AG04450 (cell line): ENCODE data around the gene FAM81A. TPM values are rescaled to one million over a fixed set of nuclear protein-coding genes. Genes with fewer than 3 reads are reported as not detected.

Source experiments
- CTCF ChIA-PET: fragments of 300-600, 350-600 bp; formaldehyde crosslinking; extraction: SDS; loops from one replicate; lab custom pipeline; 2022; ENCODE audit warnings: antibody characterized with exemption, inconsistent platforms; lab: Charles Lee
- POLR2A ChIA-PET: fragments of 350-600 bp; formaldehyde crosslinking; extraction: SDS; loops from one replicate; lab custom pipeline; 2021; ENCODE audit warnings: antibody characterized with exemption, inconsistent platforms; lab: Yijun Ruan, JAX
- DNase-seq: peaks from one replicate; pipeline ENCODE4 v3.0.0-alpha.2; 2011; ENCODE audit warnings: low read depth, low spot score
- H3K27ac ChIP-seq: one replicate; pipeline ENCODE4 v1.5.1; 2012; ENCODE audit warnings: low read depth, low read length, control low read depth
- H3K27me3 ChIP-seq: one replicate; pipeline ENCODE4 v1.6.0; 2012; ENCODE audit warnings: low read length; ENCODE audit not compliant: control insufficient read depth, insufficient read depth
- H3K4me3 ChIP-seq: 2 replicates; pipeline ENCODE4 v1.5.1; 2011; ENCODE audit warnings: mild to moderate bottlenecking, low read depth, low read length, control low read depth
- H3K9me3 ChIP-seq: 2 replicates; pipeline ENCODE4 v1.5.1; 2012; ENCODE audit warnings: low read length; ENCODE audit not compliant: control insufficient read depth, insufficient read depth
- polyA plus RNA-seq: library from polyadenylated mRNA; depleted of rRNA; stranded (reverse); fragments of >200 nt; gene quantifications from 2 replicates; pipeline ENCODE4 v1.2.3, GENCODE V29; 2011
- TF ChIP-seq, protein P1 (sequence below): IDR thresholded peaks from 2 replicates; pipeline ENCODE4 v1.5.1; 2011; ENCODE audit warnings: low read depth, low read length, control low read depth, inconsistent platforms

The FAM81A gene
- polyA plus RNA-seq, 1 experiment, result not detected

DNA sequence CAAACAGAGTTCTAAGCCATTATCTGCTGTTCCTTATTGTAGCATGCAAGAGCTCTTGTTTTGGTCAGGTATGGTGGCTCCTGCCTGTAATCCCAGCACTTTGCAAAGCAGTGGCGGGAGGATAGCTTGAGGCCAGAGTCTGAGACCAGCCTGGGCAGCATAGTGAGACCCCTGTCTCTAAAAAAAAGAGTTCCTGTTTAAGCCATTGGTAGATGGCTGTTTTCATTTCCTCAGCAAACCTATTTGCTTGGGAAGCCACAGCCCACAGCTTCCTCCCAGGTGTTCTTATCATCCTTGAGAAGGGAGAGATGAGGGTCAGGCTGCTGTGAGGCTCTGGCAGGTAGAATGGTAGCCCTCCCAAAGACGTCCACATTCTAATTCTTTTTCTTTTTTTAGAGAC is 24.4 kb upstream of the FAM81A start:
- Histone ChIP-seq H3K4me3 (no peak overlapping the region), H3K9me3 (no peaks in the 10 kb centered on the region), H3K27me3 (peaks cover 3% of the 10 kb centered on the region), H3K27ac (no peak overlapping the region)
- TF ChIP-seq, protein P1, sequence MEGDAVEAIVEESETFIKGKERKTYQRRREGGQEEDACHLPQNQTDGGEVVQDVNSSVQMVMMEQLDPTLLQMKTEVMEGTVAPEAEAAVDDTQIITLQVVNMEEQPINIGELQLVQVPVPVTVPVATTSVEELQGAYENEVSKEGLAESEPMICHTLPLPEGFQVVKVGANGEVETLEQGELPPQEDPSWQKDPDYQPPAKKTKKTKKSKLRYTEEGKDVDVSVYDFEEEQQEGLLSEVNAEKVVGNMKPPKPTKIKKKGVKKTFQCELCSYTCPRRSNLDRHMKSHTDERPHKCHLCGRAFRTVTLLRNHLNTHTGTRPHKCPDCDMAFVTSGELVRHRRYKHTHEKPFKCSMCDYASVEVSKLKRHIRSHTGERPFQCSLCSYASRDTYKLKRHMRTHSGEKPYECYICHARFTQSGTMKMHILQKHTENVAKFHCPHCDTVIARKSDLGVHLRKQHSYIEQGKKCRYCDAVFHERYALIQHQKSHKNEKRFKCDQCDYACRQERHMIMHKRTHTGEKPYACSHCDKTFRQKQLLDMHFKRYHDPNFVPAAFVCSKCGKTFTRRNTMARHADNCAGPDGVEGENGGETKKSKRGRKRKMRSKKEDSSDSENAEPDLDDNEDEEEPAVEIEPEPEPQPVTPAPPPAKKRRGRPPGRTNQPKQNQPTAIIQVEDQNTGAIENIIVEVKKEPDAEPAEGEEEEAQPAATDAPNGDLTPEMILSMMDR, result no peak
- ChIA-PET CTCF (interaction anchor here (5.0 kb wide), 1 partner anchor 167 kb away, joined by 15 read pairs; no protein-coding TSS in a partner anchor), POLR2A (no interaction called here)
- DNase-seq, result no peak

DNA sequence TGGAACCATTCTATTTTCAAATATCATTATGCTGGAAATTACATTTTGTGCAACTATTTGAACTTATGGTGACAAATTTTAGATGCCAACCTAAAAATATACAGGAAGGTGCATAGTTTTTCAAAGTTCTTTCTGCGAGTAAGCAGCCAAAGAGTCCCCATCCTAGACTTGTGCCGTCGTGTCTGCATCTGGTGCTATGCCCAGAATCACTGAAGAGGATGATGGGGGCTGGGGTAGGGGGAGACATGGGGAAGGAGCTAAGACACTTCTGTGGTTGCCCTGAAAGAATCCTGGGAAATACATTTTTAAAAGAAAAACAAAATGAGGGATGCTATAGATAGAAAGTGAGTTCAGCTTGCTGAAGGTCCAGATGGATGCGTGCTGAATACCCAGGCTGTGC is 21.2 kb upstream of the FAM81A start:
- TF ChIP-seq, protein P1, result no peak

DNA sequence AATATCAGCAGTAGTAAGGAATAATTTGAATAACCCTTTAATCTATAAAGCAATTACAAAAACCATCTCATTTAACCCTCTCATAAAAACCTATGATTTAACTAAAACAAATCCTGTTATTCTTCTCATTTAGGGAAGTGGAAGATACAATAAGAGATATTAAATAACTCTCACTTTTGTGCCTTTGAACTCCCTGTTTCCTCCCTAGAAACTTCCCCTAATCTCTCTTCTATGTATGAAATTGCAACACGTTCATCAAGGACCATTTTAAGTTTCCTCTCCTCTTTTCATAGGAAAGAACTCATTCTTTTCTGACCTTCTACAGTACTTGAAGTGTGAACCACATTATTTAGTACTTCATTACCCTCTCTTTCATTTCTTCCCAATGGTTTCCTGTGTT is 18.8 kb upstream of the FAM81A start:
- no peak for DNase-seq
- Histone ChIP-seq H3K27ac (no peak overlapping the region), H3K9me3 (no peaks in the 10 kb centered on the region), H3K4me3 (no peak overlapping the region), H3K27me3 (peaks cover 7% of the 10 kb centered on the region)
- CTCF ChIA-PET, result interaction anchor here (0.9 kb wide), 1 partner anchor 244 kb away, joined by 3 read pairs; no protein-coding TSS in a partner anchor
- POLR2A ChIA-PET, result no interaction called here
- TF ChIP-seq, protein P1, result no peak

More for the DNA sequence above, 21.2 kb upstream of the FAM81A start:
- Histone ChIP-seq H3K27me3 (peaks cover 7% of the 10 kb centered on the region), H3K4me3 (no peak overlapping the region), H3K9me3 (no peaks in the 10 kb centered on the region), H3K27ac (no peak overlapping the region)
- DNase-seq, result no peak
- CTCF ChIA-PET, result no interaction called here
- POLR2A ChIA-PET, result no interaction called here

DNA sequence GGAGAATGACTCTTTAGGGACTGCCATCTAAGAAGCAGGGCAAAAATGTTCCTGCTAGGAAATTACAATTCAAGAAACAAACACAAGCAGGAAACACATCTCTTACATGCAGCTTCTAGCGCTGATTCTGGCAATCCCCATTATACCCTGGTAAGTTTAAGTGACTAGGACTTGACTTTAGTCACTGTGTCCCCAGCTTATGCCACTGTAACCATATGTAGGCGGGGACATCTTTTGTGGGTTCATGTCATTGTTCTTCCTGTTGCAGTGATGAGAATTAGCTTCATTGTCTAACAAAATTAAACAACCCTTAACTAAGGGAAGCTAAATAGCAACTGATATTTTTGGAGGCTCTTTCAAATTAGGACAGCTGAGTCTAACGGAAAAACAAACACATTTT is 17.9 kb upstream of the FAM81A start:
- CTCF ChIA-PET, result no interaction called here
- TF ChIP-seq, protein P1, result no peak
- no peak overlapping the region for H3K4me3 ChIP-seq
- DNase-seq, result no peak
- POLR2A ChIA-PET, result no interaction called here
- no peak overlapping the region for H3K27ac ChIP-seq
- peaks cover 9% of the 10 kb centered on the region for H3K27me3 ChIP-seq
- no peaks in the 10 kb centered on the region for H3K9me3 ChIP-seq

DNA sequence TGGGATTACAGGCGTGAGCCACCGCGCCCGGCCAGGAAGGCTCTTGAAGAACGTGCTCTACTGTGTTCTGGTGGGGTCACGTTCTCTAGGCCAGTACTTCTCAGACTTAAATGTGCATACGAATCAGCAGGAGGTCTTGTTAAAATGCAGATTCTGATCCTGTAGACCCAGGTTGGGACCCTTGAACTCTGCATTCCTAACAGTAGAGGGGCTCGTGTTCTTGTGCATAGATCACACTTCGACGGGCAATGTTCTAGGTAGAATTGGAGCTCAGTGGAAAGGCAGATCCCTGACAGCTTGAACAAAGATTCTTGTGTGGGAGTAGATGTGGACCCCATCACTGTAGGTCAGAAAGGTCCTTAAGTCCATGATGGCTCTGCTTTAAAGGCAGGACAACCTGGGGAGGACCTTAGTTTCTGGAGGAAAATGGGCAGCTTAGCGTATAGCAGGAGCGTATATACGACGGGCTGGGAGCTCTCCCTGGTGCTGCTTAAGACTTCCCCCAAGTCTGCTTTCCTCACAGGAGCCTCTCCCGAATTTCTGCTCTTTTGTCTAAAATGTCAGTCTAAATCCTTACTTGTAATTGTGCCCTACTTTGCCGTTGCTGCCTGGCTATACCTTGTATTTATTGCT is 16.9 kb upstream of the FAM81A start:
- peaks cover 9% of the 10 kb centered on the region for H3K27me3 ChIP-seq
- H3K4me3 ChIP-seq, result no peak overlapping the region
- ChIA-PET POLR2A (no interaction called here), CTCF (interaction anchor here (0.5 to 0.8 kb wide), 3 partner anchors 8 to 786 kb away, joined by 3 read pairs; no protein-coding TSS in a partner anchor)
- TF ChIP-seq, protein P1, result peak; percentile 32
- no peaks in the 10 kb centered on the region for H3K9me3 ChIP-seq
- DNase-seq, result no peak
- H3K27ac ChIP-seq, result no peak overlapping the region
